Loucy (cell line): ENCODE results near the gene VSIG10.

ENCODE experiments used
- EZH2phosphoT487 ChIP-seq: fragments of 200-600 bp; IDR thresholded peaks from 2 replicates; pipeline ENCODE4 v1.6.1; 2018; ENCODE audit warnings: antibody characterized with exemption, mild to moderate bottlenecking, moderate library complexity, borderline replicate concordance
- TF ChIP-seq, protein P1 (sequence below): fragments of 200-600 bp; sonication (generic); conservative IDR thresholded peaks from 2 replicates; pipeline ENCODE4 v1.5.1; 2014; ENCODE audit warnings: mild to moderate bottlenecking, antibody characterized with exemption, low read length

DNA sequence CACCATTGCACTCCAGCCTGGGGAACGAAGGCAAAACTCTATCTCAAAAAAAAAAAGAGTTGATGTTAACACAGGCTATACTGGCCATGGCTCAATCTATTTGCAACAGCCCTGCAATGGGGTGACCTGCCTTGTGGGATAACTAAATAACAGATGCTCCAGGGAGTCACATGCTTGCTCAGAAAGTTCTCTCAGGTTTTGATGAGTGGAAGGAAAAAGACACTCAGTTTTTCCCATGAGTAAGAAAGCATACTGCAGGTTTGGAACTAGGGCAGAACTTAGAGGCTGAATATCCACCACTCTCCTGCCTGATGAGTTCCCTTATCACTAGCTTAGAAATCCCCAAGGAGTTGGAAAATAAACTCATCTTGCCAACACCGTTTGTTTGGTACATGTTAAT lies 59.7 kb downstream of the VSIG10 start:
- TF ChIP-seq, protein P1, sequence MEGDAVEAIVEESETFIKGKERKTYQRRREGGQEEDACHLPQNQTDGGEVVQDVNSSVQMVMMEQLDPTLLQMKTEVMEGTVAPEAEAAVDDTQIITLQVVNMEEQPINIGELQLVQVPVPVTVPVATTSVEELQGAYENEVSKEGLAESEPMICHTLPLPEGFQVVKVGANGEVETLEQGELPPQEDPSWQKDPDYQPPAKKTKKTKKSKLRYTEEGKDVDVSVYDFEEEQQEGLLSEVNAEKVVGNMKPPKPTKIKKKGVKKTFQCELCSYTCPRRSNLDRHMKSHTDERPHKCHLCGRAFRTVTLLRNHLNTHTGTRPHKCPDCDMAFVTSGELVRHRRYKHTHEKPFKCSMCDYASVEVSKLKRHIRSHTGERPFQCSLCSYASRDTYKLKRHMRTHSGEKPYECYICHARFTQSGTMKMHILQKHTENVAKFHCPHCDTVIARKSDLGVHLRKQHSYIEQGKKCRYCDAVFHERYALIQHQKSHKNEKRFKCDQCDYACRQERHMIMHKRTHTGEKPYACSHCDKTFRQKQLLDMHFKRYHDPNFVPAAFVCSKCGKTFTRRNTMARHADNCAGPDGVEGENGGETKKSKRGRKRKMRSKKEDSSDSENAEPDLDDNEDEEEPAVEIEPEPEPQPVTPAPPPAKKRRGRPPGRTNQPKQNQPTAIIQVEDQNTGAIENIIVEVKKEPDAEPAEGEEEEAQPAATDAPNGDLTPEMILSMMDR = no peak
- TF ChIP-seq EZH2phosphoT487 = no peak
